Activated B cell treated with CpG ODN at 0.5 μM for 24 hours (primary cell): Measurements from ENCODE around the gene ATP10D. TPM values are rescaled to one million over a fixed set of nuclear protein-coding genes. Genes with fewer than 3 reads are reported as not detected.

Experiments used
- ATAC-seq: fragments of 200-7000 bp; cut with Tn5 transposase; one replicate; pipeline ENCODE4 v1.10.0; 2021; ENCODE audit warnings: low read depth, mild to moderate bottlenecking, moderate library complexity
- CTCF ChIA-PET: fragments of 350-600 bp; sonication (Branson Sonifier 250); formaldehyde crosslinking; loops from one replicate; lab custom pipeline; 2021; ENCODE audit warnings: antibody characterized with exemption; lab: Charles Lee
- POLR2A ChIA-PET: fragments of 350-600 bp; sonication (Branson Sonifier 250); formaldehyde crosslinking; loops from one replicate; lab custom pipeline; 2021; ENCODE audit warnings: antibody characterized with exemption; lab: Charles Lee
- DNase-seq: peaks from one replicate; pipeline ENCODE4 v3.0.0; 2022
- H3K27ac Mint-ChIP-seq: one replicate; pipeline ENCODE4 v1.8.0; 2020; ENCODE audit warnings: mixed read lengths
- H3K27me3 Mint-ChIP-seq: one replicate; pipeline ENCODE4 v1.8.0; 2021; ENCODE audit warnings: mixed read lengths
- H3K36me3 Mint-ChIP-seq: one replicate; pipeline ENCODE4 v1.8.0; 2021; ENCODE audit warnings: low read depth, mixed read lengths
- H3K4me1 Mint-ChIP-seq: one replicate; pipeline ENCODE4 v1.8.0; 2021; ENCODE audit warnings: mixed read lengths
- H3K4me3 Mint-ChIP-seq: one replicate; pipeline ENCODE4 v1.8.0; 2020; ENCODE audit warnings: mild to moderate bottlenecking, mixed read lengths
- H3K9me3 Mint-ChIP-seq: one replicate; pipeline ENCODE4 v1.8.0; 2020; ENCODE audit warnings: mixed read lengths
- CTCF ChIP-seq: fragments of 200-600 bp; IDR thresholded peaks from one replicate; pipeline ENCODE4 v1.8.0; 2022; ENCODE audit warnings: antibody characterized with exemption, mild to moderate bottlenecking
- intact Hi-C: fragments of 100-400 bp; cut with micrococcal nuclease; formaldehyde crosslinking; loops from one replicate; pipeline ENCODE4 v1.15.1; 2024
- total RNA-seq: library from RNA; stranded (reverse); gene quantifications from 2 replicates; pipeline ENCODE4 v1.2.3, GENCODE V29; 2022

ATP10D gene
- total RNA-seq, 1 donor from 2014 or later = 31.6 TPM

- H3K4me1 Mint-ChIP-seq = no peaks in the 10 kb centered on the region
- no peaks in the 10 kb centered on the region for H3K9me3 Mint-ChIP-seq
- DNase-seq (no peak), ATAC-seq (no peak)
- ChIA-PET CTCF (no interaction called here), POLR2A (no interaction called here)
- no peak overlapping the region for H3K4me3 Mint-ChIP-seq
- H3K27me3 Mint-ChIP-seq = no peaks in the 10 kb centered on the region
- no peak for TF ChIP-seq CTCF
- intact Hi-C loops = no loop called here
- H3K27ac Mint-ChIP-seq = no peak overlapping the region
- H3K36me3 Mint-ChIP-seq = peaks cover 64% of the 10 kb centered on the region
These were observed 72.2 kb downstream of the ATP10D start for GRCh38 chr4:47557255-47557654.

- Mint-ChIP-seq H3K36me3 (peaks cover 54% of the 10 kb centered on the region), H3K27ac (no peak overlapping the region), H3K4me1 (peaks cover 10% of the 10 kb centered on the region), H3K4me3 (no peak overlapping the region), H3K27me3 (no peaks in the 10 kb centered on the region), H3K9me3 (no peaks in the 10 kb centered on the region)
- intact Hi-C loops = loop anchor here (5.0 to 10.0 kb wide), 4 partner anchors 48 to 716 kb away; partner anchors contain the start of gene NFXL1
- ChIA-PET CTCF (no interaction called here), POLR2A (no interaction called here)
- ATAC-seq = no peak
- no peak for DNase-seq
- no peak for TF ChIP-seq CTCF
These were observed 75.6 kb downstream of the ATP10D start for GRCh38 chr4:47560682-47561081.

- Mint-ChIP-seq H3K36me3 (peaks cover 54% of the 10 kb centered on the region), H3K9me3 (no peaks in the 10 kb centered on the region), H3K4me3 (no peak overlapping the region), H3K27ac (no peak overlapping the region), H3K4me1 (peaks cover 10% of the 10 kb centered on the region), H3K27me3 (no peaks in the 10 kb centered on the region)
- intact Hi-C loops = loop anchor here (5.0 to 10.0 kb wide), 4 partner anchors 49 to 717 kb away; partner anchors contain the start of gene NFXL1
- DNase-seq = no peak
- TF ChIP-seq CTCF = no peak
- no peak for ATAC-seq
- POLR2A ChIA-PET = no interaction called here
- CTCF ChIA-PET = interaction anchor here (0.8 kb wide), 1 partner anchor 98 kb away, joined by 3 read pairs; the partner anchor contains the start of gene COMMD8
These were observed 76.3 kb downstream of the ATP10D start for GRCh38 chr4:47561331-47561730.

GRCh38 chr4:47562297-47562696 lies 77.2 kb downstream of the ATP10D start:
- no peak for DNase-seq
- POLR2A ChIA-PET = no interaction called here
- no peak overlapping the region for H3K27ac Mint-ChIP-seq

GRCh38 chr4:47566566-47566965 lies 81.5 kb downstream of the ATP10D start:
- no peaks in the 10 kb centered on the region for H3K9me3 Mint-ChIP-seq
- intact Hi-C loops = loop anchor here (10.0 kb wide), 3 partner anchors 348 to 722 kb away; partner anchors contain the start of gene NFXL1
- CTCF ChIA-PET = interaction anchor here (0.9 to 1.3 kb wide), 2 partner anchors 22 to 103 kb away, joined by 3 to 8 read pairs; partner anchors contain the start of gene COMMD8
- TF ChIP-seq CTCF = no peak
- POLR2A ChIA-PET = no interaction called here
- peaks cover 10% of the 10 kb centered on the region for H3K4me1 Mint-ChIP-seq
- no peak overlapping the region for H3K27ac Mint-ChIP-seq
- DNase-seq (no peak), ATAC-seq (no peak)
- no peak overlapping the region for H3K4me3 Mint-ChIP-seq
- H3K27me3 Mint-ChIP-seq = no peaks in the 10 kb centered on the region
- H3K36me3 Mint-ChIP-seq = peaks cover 57% of the 10 kb centered on the region

More at GRCh38 chr4:47562297-47562696, 77.2 kb downstream of the ATP10D start:
- Mint-ChIP-seq H3K4me3 (no peak overlapping the region), H3K27me3 (no peaks in the 10 kb centered on the region), H3K4me1 (peaks cover 10% of the 10 kb centered on the region), H3K36me3 (peaks cover 57% of the 10 kb centered on the region), H3K9me3 (no peaks in the 10 kb centered on the region)
- intact Hi-C loops = loop anchor here (5.0 to 10.0 kb wide), 4 partner anchors 50 to 717 kb away; partner anchors contain the start of gene NFXL1
- no peak for TF ChIP-seq CTCF
- CTCF ChIA-PET = interaction anchor here (1.5 kb wide), 1 partner anchor 52 kb away, joined by 4 read pairs; no protein-coding TSS in a partner anchor
- ATAC-seq = no peak
